ENCODE results near the gene AATK. TPM values are rescaled to one million over a fixed set of nuclear protein-coding genes. Genes with fewer than 3 reads are reported as not detected.

Gene AATK
- total RNA-seq, 1 experiment from 2014 or later: 1.1 TPM

GRCh38 chr17:81188491-81188840 lies 22.4 kb upstream of the AATK start:
- no peak for ATAC-seq
- Histone ChIP-seq H3K4me2 (ENCODE audit: low read length) (no peak overlapping the region), H3K9me2 (replicated peaks; ENCODE audit: low read length) (no peaks in the 10 kb centered on the region), H3K27me3 (ENCODE audit: low read length) (no peaks in the 10 kb centered on the region), H4K20me1 (ENCODE audit: low read length) (no peaks in the 10 kb centered on the region), H3K9ac (ENCODE audit: low read length) (no peak overlapping the region), H3K4me3 (ENCODE audit: low read length) (no peak overlapping the region), H2AFZ (ENCODE audit: low read length) (no peak overlapping the region), H3K9me3 (ENCODE audit: low read length) (no peaks in the 10 kb centered on the region), H3K36me3 (ENCODE audit: low read depth, low read length) (no peaks in the 10 kb centered on the region), H3K4me1 (ENCODE audit: insufficient read depth, low read length) (no peaks in the 10 kb centered on the region), H3F3A (ENCODE audit: low read length, unreplicated experiment) (no peaks in the 10 kb centered on the region), H3K27ac (ENCODE audit: low read length) (no peak overlapping the region), H3K79me2 (ENCODE audit: low read length) (no peaks in the 10 kb centered on the region)
- DNase-seq: no peak
- intact Hi-C loops (cut with micrococcal nuclease): no loop called here
- POLR2A ChIA-PET (ENCODE audit: unreplicated experiment): no interaction called here
- TF ChIP-seq EZH2phosphoT487 (IDR thresholded peaks at IDR 0.05; ENCODE audit: borderline replicate concordance, low read length) (no peak), CTCF (conservative IDR thresholded peaks at IDR 0.05; ENCODE audit: low read depth, low read length) (no peak), EZH2 (IDR thresholded peaks at IDR 0.05; ENCODE audit: low read length, unreplicated experiment) (no peak)
- BruUV-seq (replicated peaks): no TSS peak
- CTCF ChIA-PET: no interaction called here

- Histone ChIP-seq H3K36me3 (ENCODE audit: low read depth, low read length) (no peaks in the 10 kb centered on the region), H3K4me2 (ENCODE audit: low read length) (no peak overlapping the region), H3K4me1 (ENCODE audit: insufficient read depth, low read length) (no peaks in the 10 kb centered on the region), H3K27me3 (ENCODE audit: low read length) (no peaks in the 10 kb centered on the region), H4K20me1 (ENCODE audit: low read length) (no peaks in the 10 kb centered on the region), H2AFZ (ENCODE audit: low read length) (no peak overlapping the region), H3K79me2 (ENCODE audit: low read length) (no peaks in the 10 kb centered on the region), H3K9me3 (ENCODE audit: low read length) (no peaks in the 10 kb centered on the region), H3K4me3 (ENCODE audit: low read length) (no peak overlapping the region), H3K9ac (ENCODE audit: low read length) (no peak overlapping the region), H3K9me2 (replicated peaks; ENCODE audit: low read length) (no peaks in the 10 kb centered on the region), H3F3A (ENCODE audit: low read length, unreplicated experiment) (no peaks in the 10 kb centered on the region), H3K27ac (ENCODE audit: low read length) (no peak overlapping the region)
- intact Hi-C loops (cut with micrococcal nuclease): no loop called here
- BruUV-seq (replicated peaks): no TSS peak
- ATAC-seq (no peak), DNase-seq (no peak)
- CTCF ChIA-PET: no interaction called here
- POLR2A ChIA-PET (ENCODE audit: unreplicated experiment): no interaction called here
- TF ChIP-seq CTCF (conservative IDR thresholded peaks at IDR 0.05; ENCODE audit: low read depth, low read length) (no peak), EZH2phosphoT487 (IDR thresholded peaks at IDR 0.05; ENCODE audit: borderline replicate concordance, low read length) (no peak), EZH2 (IDR thresholded peaks at IDR 0.05; ENCODE audit: low read length, unreplicated experiment) (no peak)
These were observed 21.8 kb upstream of the AATK start for GRCh38 chr17:81187586-81188490.

GRCh38 chr17:81187120-81187519 lies 21.1 kb upstream of the AATK start:
- Histone ChIP-seq H3K4me2 (ENCODE audit: low read length) (no peak overlapping the region), H3K4me3 (ENCODE audit: low read length) (no peak overlapping the region), H3F3A (ENCODE audit: low read length, unreplicated experiment) (no peaks in the 10 kb centered on the region), H3K9me3 (ENCODE audit: low read length) (no peaks in the 10 kb centered on the region), H3K4me1 (ENCODE audit: insufficient read depth, low read length) (no peaks in the 10 kb centered on the region), H2AFZ (ENCODE audit: low read length) (no peak overlapping the region), H3K9ac (ENCODE audit: low read length) (no peak overlapping the region), H3K36me3 (ENCODE audit: low read depth, low read length) (no peaks in the 10 kb centered on the region), H3K9me2 (replicated peaks; ENCODE audit: low read length) (no peaks in the 10 kb centered on the region), H3K27me3 (ENCODE audit: low read length) (no peaks in the 10 kb centered on the region), H4K20me1 (ENCODE audit: low read length) (no peaks in the 10 kb centered on the region), H3K27ac (ENCODE audit: low read length) (no peak overlapping the region), H3K79me2 (ENCODE audit: low read length) (no peaks in the 10 kb centered on the region)
- ChIA-PET POLR2A (ENCODE audit: unreplicated experiment) (no interaction called here), CTCF (no interaction called here)
- intact Hi-C loops (cut with micrococcal nuclease): no loop called here
- TF ChIP-seq EZH2phosphoT487 (IDR thresholded peaks at IDR 0.05; ENCODE audit: borderline replicate concordance, low read length) (no peak), CTCF (conservative IDR thresholded peaks at IDR 0.05; ENCODE audit: low read depth, low read length) (no peak), EZH2 (IDR thresholded peaks at IDR 0.05; ENCODE audit: low read length, unreplicated experiment) (no peak)
- DNase-seq (no peak), ATAC-seq (no peak)
- no TSS peak for BruUV-seq (replicated peaks)
